Measurements from ENCODE around the gene MED12. TPM values are rescaled to one million over a fixed set of nuclear protein-coding genes. Genes with fewer than 3 reads are reported as not detected.

The MED12 gene
- total and polyA plus RNA-seq, 3 donors from 2014 or later, result 35.0 to 110 (median 102) TPM

- no peak for DNase-seq
- WGBS, 2 donors, result 85 to 100% methylated on average over 1 to 3 of the region's 3 CpGs
- H3K36me3 ChIP-seq (ENCODE audit: low read depth, missing control alignments), result no peaks in the 10 kb centered on the region
- intact Hi-C loops (cut with DNase I; ENCODE audit: low total_unique reads), result no loop called here
- no peak overlapping the region for H3K4me3 ChIP-seq
- no peak overlapping the region for H3K27ac ChIP-seq
- no peaks in the 10 kb centered on the region for H3K27me3 ChIP-seq
- H3K9me3 ChIP-seq, result no peaks in the 10 kb centered on the region
- H3K4me1 ChIP-seq, result peaks cover 10% of the 10 kb centered on the region
- no peak for TF ChIP-seq POLR2A (IDR thresholded peaks at IDR 0.05)
- no peak for TF ChIP-seq CTCF (IDR thresholded peaks at IDR 0.05)
Measured at GRCh38 chrX:71105628-71106027, 12.8 kb upstream of the MED12 start.

GRCh38 chrX:71106427-71106826 is 12.0 kb upstream of the MED12 start, which contains the start of gene CXorf65:
Gene CXorf65 (minus strand): TSS chrX:71106740. CDS start chrX:71106556, 184 bp downstream.
- peaks cover 10% of the 10 kb centered on the region for H3K4me1 ChIP-seq
- no peak within 1 kb of the TSS for H3K4me3 ChIP-seq
- TF ChIP-seq CTCF (IDR thresholded peaks at IDR 0.05) (no peak), POLR2A (IDR thresholded peaks at IDR 0.05) (no peak)
- no peaks in the 10 kb centered on the region for H3K9me3 ChIP-seq
- no peak within 1 kb of the TSS for H3K27ac ChIP-seq
- no peaks in the 10 kb centered on the region for H3K27me3 ChIP-seq
- no peaks in the 10 kb centered on the region for H3K36me3 ChIP-seq (ENCODE audit: low read depth, missing control alignments)
- WGBS, 2 donors, result 100% methylated on average over 1 of the region's 1 CpG; no CpG with 5 or more reads in 1 of the 2 donors
- intact Hi-C loops (cut with DNase I; ENCODE audit: low total_unique reads), result no loop called here
- no peak for DNase-seq

- no peaks in the 10 kb centered on the region for H3K9me3 ChIP-seq
- DNase-seq, result no peak
- TF ChIP-seq CTCF (IDR thresholded peaks at IDR 0.05), result no peak
- TF ChIP-seq POLR2A (IDR thresholded peaks at IDR 0.05), result no peak
- peaks cover 10% of the 10 kb centered on the region for H3K4me1 ChIP-seq
- H3K36me3 ChIP-seq (ENCODE audit: low read depth, missing control alignments), result no peaks in the 10 kb centered on the region
- no peak overlapping the region for H3K4me3 ChIP-seq
- H3K27ac ChIP-seq, result no peak overlapping the region
- no peaks in the 10 kb centered on the region for H3K27me3 ChIP-seq
- intact Hi-C loops (cut with DNase I; ENCODE audit: low total_unique reads), result no loop called here
- WGBS, 2 donors, result 70 to 73% methylated on average over 3 to 4 of the region's 4 CpGs
Measured at GRCh38 chrX:71107245-71107644, 11.2 kb upstream of the MED12 start.

- TF ChIP-seq CTCF (IDR thresholded peaks at IDR 0.05) (no peak), POLR2A (IDR thresholded peaks at IDR 0.05) (no peak)
- H3K9me3 ChIP-seq, result no peaks in the 10 kb centered on the region
- H3K36me3 ChIP-seq (ENCODE audit: low read depth, missing control alignments), result no peaks in the 10 kb centered on the region
- no peak overlapping the region for H3K27ac ChIP-seq
- no peaks in the 10 kb centered on the region for H3K27me3 ChIP-seq
- peaks cover 10% of the 10 kb centered on the region for H3K4me1 ChIP-seq
- no peak overlapping the region for H3K4me3 ChIP-seq
- no peak for DNase-seq
- intact Hi-C loops (cut with DNase I; ENCODE audit: low total_unique reads), result no loop called here
- WGBS, 2 donors, result 62 to 74% methylated on average over 3 to 9 of the region's 9 CpGs
Measured at GRCh38 chrX:71107762-71108360, 10.5 kb upstream of the MED12 start.

- Histone ChIP-seq H3K36me3 (ENCODE audit: low read depth, missing control alignments) (no peaks in the 10 kb centered on the region), H3K27ac (no peak overlapping the region), H3K27me3 (no peaks in the 10 kb centered on the region), H3K9me3 (no peaks in the 10 kb centered on the region), H3K4me3 (no peak overlapping the region), H3K4me1 (no peaks in the 10 kb centered on the region)
- intact Hi-C loops (cut with DNase I; ENCODE audit: low total_unique reads), result no loop called here
- TF ChIP-seq CTCF (IDR thresholded peaks at IDR 0.05) (no peak), POLR2A (IDR thresholded peaks at IDR 0.05) (no peak)
- no peak for DNase-seq
- 93% methylated on average over 6 of the region's 6 CpGs; no CpG with 5 or more reads in 1 of the 2 donors for WGBS, 2 donors
Measured at GRCh38 chrX:71109051-71109450, 9.3 kb upstream of the MED12 start.
